Mesenchymal stem cell (in vitro differentiated cells and primary cell): ENCODE measurements around the gene KBTBD8.

ENCODE experiments used
- DNase-seq: peaks from one replicate; pipeline ENCODE4 v3.0.0-alpha.2; 2013
- H2AFZ ChIP-seq: one replicate; pipeline ENCODE4 v1.6.1; 2013; ENCODE audit warnings: low read depth, mild to moderate bottlenecking, control low read depth, inconsistent platforms, low read length, moderate library complexity
- H2AK5ac ChIP-seq: 2 replicates; pipeline ENCODE4 v1.6.1; 2013; ENCODE audit warnings: low read length, moderate library complexity, mild to moderate bottlenecking, inconsistent platforms; ENCODE audit not compliant: severe bottlenecking
- H2BK120ac ChIP-seq: one replicate; pipeline ENCODE4 v1.6.1; 2013; ENCODE audit warnings: low read depth, mild to moderate bottlenecking, inconsistent platforms, low read length, moderate library complexity
- H2BK12ac ChIP-seq, 2 experiments: one replicate each; pipeline ENCODE4 v1.6.1; 2013; ENCODE audit warnings: inconsistent platforms in 2 of 2, low read length in 2 of 2, mild to moderate bottlenecking in 2 of 2, moderate library complexity in 2 of 2, control low read depth in 1 of 2
- H2BK15ac ChIP-seq: one replicate; pipeline ENCODE4 v1.6.1; 2013; ENCODE audit warnings: mild to moderate bottlenecking, low read depth, inconsistent platforms; ENCODE audit not compliant: poor library complexity, severe bottlenecking
- H2BK5ac ChIP-seq: 2 replicates; pipeline ENCODE4 v1.6.1; 2013; ENCODE audit warnings: low read depth, mild to moderate bottlenecking, low read length, control low read depth, inconsistent platforms; ENCODE audit not compliant: poor library complexity, severe bottlenecking
- H3K14ac ChIP-seq, 2 experiments: one replicate each; pipeline ENCODE4 v1.6.1; 2013; ENCODE audit warnings: inconsistent platforms in 2 of 2, low read length in 2 of 2, control low read depth in 1 of 2, mild to moderate bottlenecking in 1 of 2, moderate library complexity in 1 of 2
- H3K18ac ChIP-seq, 2 experiments: one replicate each; pipeline ENCODE4 v1.6.1; 2013; ENCODE audit warnings: inconsistent platforms in 2 of 2, low read length in 2 of 2, control low read depth in 1 of 2, low read depth in 1 of 2, mild to moderate bottlenecking in 1 of 2
- H3K23ac ChIP-seq, 2 experiments: one replicate each; pipeline ENCODE4 v1.6.1; 2013; ENCODE audit warnings: inconsistent platforms in 2 of 2, low read length in 2 of 2, mild to moderate bottlenecking in 2 of 2, moderate library complexity in 2 of 2, control low read depth in 1 of 2
- H3K27ac ChIP-seq: 2 replicates; pipeline ENCODE4 v1.5.1; 2013; ENCODE audit warnings: mild to moderate bottlenecking, moderate library complexity, low read length, control low read depth, inconsistent platforms; ENCODE audit not compliant: poor library complexity, severe bottlenecking
- H3K27me3 ChIP-seq, 2 experiments: 2 replicates each; pipeline versions ENCODE4 v1.6.1 to v1.7.0; 2013; ENCODE audit warnings: low read length in 2 of 2, mild to moderate bottlenecking in 2 of 2, moderate library complexity in 2 of 2, control low read depth in 1 of 2, inconsistent platforms in 1 of 2; ENCODE audit not compliant: control insufficient read depth in 1 of 2, insufficient read depth in 1 of 2
- H3K36me3 ChIP-seq, 2 experiments: 2 replicates each; pipeline versions ENCODE4 v1.6.1 to v1.7.0; 2013; ENCODE audit warnings: low read length in 2 of 2, control low read depth in 1 of 2, inconsistent platforms in 1 of 2, low read depth in 1 of 2, mild to moderate bottlenecking in 1 of 2; ENCODE audit not compliant: insufficient read depth in 2 of 2, control insufficient read depth in 1 of 2
- H3K4ac ChIP-seq, 2 experiments: one replicate each; pipeline ENCODE4 v1.6.1; 2013; ENCODE audit warnings: inconsistent platforms in 2 of 2, low read length in 2 of 2, mild to moderate bottlenecking in 2 of 2, moderate library complexity in 2 of 2, control low read depth in 1 of 2, low read depth in 1 of 2
- H3K4me1 ChIP-seq: 2 replicates; pipeline ENCODE4 v1.6.1; 2013; ENCODE audit warnings: low read depth, low read length, control low read depth; ENCODE audit not compliant: control insufficient read depth, insufficient read depth
- H3K4me2 ChIP-seq: 2 replicates; pipeline ENCODE4 v1.6.1; 2013; ENCODE audit warnings: low read length, mild to moderate bottlenecking, inconsistent platforms; ENCODE audit not compliant: poor library complexity, severe bottlenecking
- H3K4me3 ChIP-seq, 2 experiments: 2 replicates each; pipeline versions ENCODE4 v1.5.1 to v1.7.0; 2013; ENCODE audit warnings: low read length in 2 of 2, mild to moderate bottlenecking in 2 of 2, control low read depth in 1 of 2, low read depth in 1 of 2; ENCODE audit not compliant: insufficient read depth in 1 of 2
- H3K79me1 ChIP-seq: replicated peaks from 2 replicates; pipeline ENCODE4 v1.6.1; 2013; ENCODE audit warnings: mild to moderate bottlenecking, control low read depth, low read length, inconsistent platforms; ENCODE audit not compliant: poor library complexity, severe bottlenecking
- H3K9ac ChIP-seq: 2 replicates; pipeline ENCODE4 v1.7.0; 2013; ENCODE audit warnings: mild to moderate bottlenecking, low read length, moderate library complexity
- H3K9me3 ChIP-seq: 2 replicates; pipeline ENCODE4 v1.7.0; 2013; ENCODE audit warnings: mild to moderate bottlenecking, low read length; ENCODE audit not compliant: control insufficient read depth
- H4K8ac ChIP-seq: one replicate; pipeline ENCODE4 v1.6.1; 2013; ENCODE audit warnings: inconsistent platforms, mild to moderate bottlenecking, low read length, moderate library complexity
- H4K91ac ChIP-seq: one replicate; pipeline ENCODE4 v1.6.1; 2013; ENCODE audit warnings: mild to moderate bottlenecking, low read length, inconsistent platforms
- WGBS: methylation state at CpG from one replicate; pipeline ENCODE4 v1.1.7; 2013; ENCODE audit warnings: mixed read lengths; 5-methylcytosine and 5-hydroxymethylcytosine counted together

Gene KBTBD8

DNA sequence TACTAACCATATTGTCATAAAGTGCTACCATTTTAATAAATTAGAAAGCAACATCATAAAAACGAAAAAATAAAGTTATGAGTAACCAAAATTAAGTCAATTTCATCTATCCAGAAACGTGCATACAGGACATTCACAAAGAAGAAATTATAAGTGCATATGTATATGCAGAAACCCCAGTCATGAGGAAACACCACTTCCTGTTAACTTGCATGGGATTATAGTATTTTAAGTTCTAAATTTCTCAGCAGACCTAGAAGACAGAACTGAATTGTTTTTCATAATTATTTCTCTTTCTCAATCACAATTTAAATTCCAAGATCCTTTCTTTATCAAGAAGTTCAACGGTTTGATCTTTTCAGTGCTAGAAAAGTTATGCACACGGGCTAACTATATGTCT lies 1.4 kb upstream of the KBTBD8 start:
- WGBS, result 68% methylated on average over 2 of the region's 4 CpGs
- H3K14ac ChIP-seq, result no peak overlapping the region
- no peak overlapping the region for H2AK5ac ChIP-seq
- H3K23ac ChIP-seq, result no peak overlapping the region
- no peak overlapping the region for H2BK5ac ChIP-seq
- no peak for DNase-seq
- peaks cover 4% of the 10 kb centered on the region for H3K4me1 ChIP-seq
- no peak overlapping the region for H2AFZ ChIP-seq
- no peak overlapping the region for H3K4me3 ChIP-seq
- H4K8ac ChIP-seq, result no peak overlapping the region
- no peak overlapping the region for H3K27ac ChIP-seq
- H2BK120ac ChIP-seq, result no peak overlapping the region
- H3K4me2 ChIP-seq, result no peak overlapping the region
- no peak overlapping the region for H4K91ac ChIP-seq
- H3K27me3 ChIP-seq, result no peaks in the 10 kb centered on the region
- H3K4ac ChIP-seq, result no peak overlapping the region
- H3K9me3 ChIP-seq, result no peaks in the 10 kb centered on the region
- no peak overlapping the region for H3K9ac ChIP-seq
- H2BK15ac ChIP-seq, result no peak overlapping the region
- H3K79me1 ChIP-seq, result peaks cover 7% of the 10 kb centered on the region
- H2BK12ac ChIP-seq, result no peak overlapping the region
- no peaks in the 10 kb centered on the region for H3K36me3 ChIP-seq
- no peak overlapping the region for H3K18ac ChIP-seq

DNA sequence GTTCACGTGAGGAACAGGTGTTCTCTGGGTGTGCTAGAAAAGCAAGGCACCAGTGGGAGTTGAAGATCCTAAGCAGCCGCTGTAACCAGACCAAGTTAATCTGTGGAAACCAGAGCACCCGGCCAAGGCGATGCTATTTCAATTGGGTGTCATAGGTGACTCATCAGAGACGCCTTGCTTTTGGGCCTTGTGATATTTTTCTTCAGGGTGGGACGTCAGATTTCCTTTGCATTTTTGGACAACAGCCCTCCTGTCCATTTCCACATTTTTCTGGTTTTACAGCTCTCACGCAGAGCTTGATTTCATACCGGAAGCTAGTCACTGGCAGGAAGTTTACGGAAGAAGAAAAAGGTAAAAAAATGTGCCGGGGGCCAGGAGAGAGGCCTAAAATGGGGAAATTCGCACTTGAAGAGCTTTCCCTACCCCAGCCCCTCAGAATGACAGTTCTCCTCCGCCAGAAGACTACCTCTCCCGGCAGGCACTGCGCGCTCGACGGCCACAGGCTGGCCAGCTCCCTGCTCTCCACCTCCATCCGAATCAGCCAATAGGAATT lies 471 bp upstream of the KBTBD8 start:
- Histone ChIP-seq H2AFZ (peak overlapping the region; percentile 82), H4K91ac (no peak overlapping the region), H3K4me2 (peak overlapping the region; percentile 96), H2BK15ac (no peak overlapping the region), H3K27me3 (no peaks in the 10 kb centered on the region), H2AK5ac (no peak overlapping the region), H2BK5ac (no peak overlapping the region), H3K9ac (peak overlapping the region; percentile 89), H3K23ac (no peak overlapping the region), H4K8ac (no peak overlapping the region), H3K4ac (no peak overlapping the region), H3K4me3 (peak overlapping the region in 1 of 2 experiments; percentile 89), H3K4me1 (peaks cover 4% of the 10 kb centered on the region), H2BK120ac (no peak overlapping the region), H3K14ac (no peak overlapping the region), H3K36me3 (no peaks in the 10 kb centered on the region), H3K9me3 (no peaks in the 10 kb centered on the region), H3K27ac (no peak overlapping the region), H3K18ac (no peak overlapping the region), H2BK12ac (no peak overlapping the region), H3K79me1 (peaks cover 7% of the 10 kb centered on the region)
- 22% methylated on average over 15 of the region's 18 CpGs for WGBS
- DNase-seq, result no peak

DNA sequence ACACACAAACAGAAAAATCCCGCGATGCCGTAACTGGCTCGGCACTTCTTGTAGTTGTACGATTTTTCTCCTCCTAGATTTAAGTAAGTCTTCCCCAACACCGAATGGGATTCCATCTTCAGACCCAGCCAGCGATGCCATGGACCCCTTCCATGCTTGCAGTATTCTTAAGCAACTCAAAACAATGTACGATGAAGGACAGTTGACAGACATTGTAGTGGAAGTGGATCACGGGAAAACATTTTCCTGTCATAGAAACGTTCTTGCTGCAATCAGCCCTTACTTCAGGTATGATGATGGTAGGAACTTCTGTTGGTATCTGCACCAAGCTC lies 763 bp downstream of the KBTBD8 start:
- 11% methylated on average over 9 of the region's 10 CpGs for WGBS
- H2AFZ ChIP-seq, result peak overlapping the region; percentile 85
- no peak overlapping the region for H3K18ac ChIP-seq

GRCh38 chr3:67000009-67000408 lies 1.9 kb downstream of the KBTBD8 start:
- Histone ChIP-seq H3K27me3 (no peaks in the 10 kb centered on the region), H3K4me2 (no peak overlapping the region), H4K91ac (no peak overlapping the region), H3K18ac (no peak overlapping the region), H3K23ac (no peak overlapping the region), H3K9me3 (no peaks in the 10 kb centered on the region), H3K9ac (peak overlapping the region; percentile 40), H3K4ac (no peak overlapping the region), H2BK12ac (no peak overlapping the region), H2BK15ac (no peak overlapping the region), H2BK120ac (no peak overlapping the region), H3K27ac (no peak overlapping the region), H3K14ac (no peak overlapping the region), H3K4me1 (peaks cover 4% of the 10 kb centered on the region), H4K8ac (no peak overlapping the region), H2BK5ac (no peak overlapping the region), H3K36me3 (peaks cover 0 to 16% of the 10 kb centered on the region in 2 experiments), H3K79me1 (peaks cover 7% of the 10 kb centered on the region), H2AK5ac (no peak overlapping the region), H3K4me3 (peak overlapping the region in 1 of 2 experiments; percentile 8), H2AFZ (no peak overlapping the region)
- DNase-seq, result peak; percentile 63
- 66% methylated on average over 2 of the region's 2 CpGs for WGBS

More for the DNA sequence above, 763 bp downstream of the KBTBD8 start:
- Histone ChIP-seq H2BK12ac (no peak overlapping the region), H2BK15ac (no peak overlapping the region), H3K4ac (no peak overlapping the region), H3K36me3 (peaks cover 0 to 12% of the 10 kb centered on the region in 2 experiments), H3K9ac (peak overlapping the region; percentile 84), H3K14ac (no peak overlapping the region), H3K27ac (no peak overlapping the region), H2AK5ac (no peak overlapping the region), H2BK5ac (no peak overlapping the region), H2BK120ac (no peak overlapping the region), H3K23ac (no peak overlapping the region), H3K4me3 (peak overlapping the region; percentile 89 to 96), H4K91ac (no peak overlapping the region), H4K8ac (no peak overlapping the region), H3K4me2 (peak overlapping the region; percentile 93), H3K27me3 (no peaks in the 10 kb centered on the region), H3K9me3 (no peaks in the 10 kb centered on the region), H3K4me1 (peaks cover 4% of the 10 kb centered on the region), H3K79me1 (peaks cover 7% of the 10 kb centered on the region)
- no peak for DNase-seq
